Chondrocyte (in vitro differentiated cells): ENCODE data around the gene TUBB4B. TPM values are rescaled to one million over a fixed set of nuclear protein-coding genes. Genes with fewer than 3 reads are reported as not detected.
A peak's percentile ranks its signal among the peaks of the same experiment; 100 is the strongest.

Source experiments
- DNase-seq: peaks from one replicate; pipeline ENCODE4 v3.0.0; 2021; ENCODE audit warnings: mixed read lengths, low spot score
- H3K27ac Mint-ChIP-seq: one replicate; pipeline ENCODE4 v1.8.0; 2021; ENCODE audit warnings: mild to moderate bottlenecking, moderate library complexity, mixed read lengths; ENCODE audit not compliant: unreplicated experiment
- H3K27me3 Mint-ChIP-seq: 2 replicates; pipeline ENCODE4 v1.8.0; 2021; ENCODE audit warnings: low read depth, mixed read lengths
- H3K36me3 Mint-ChIP-seq: 2 replicates; pipeline ENCODE4 v1.8.0; 2021; ENCODE audit warnings: low read depth, mixed read lengths
- H3K4me1 Mint-ChIP-seq: 2 replicates; pipeline ENCODE4 v1.8.0; 2021; ENCODE audit warnings: low read depth, mild to moderate bottlenecking, mixed read lengths
- H3K4me3 Mint-ChIP-seq: one replicate; pipeline ENCODE4 v1.8.0; 2021; ENCODE audit warnings: mild to moderate bottlenecking, moderate library complexity, mixed read lengths; ENCODE audit not compliant: unreplicated experiment
- H3K9me3 Mint-ChIP-seq: 2 replicates; pipeline ENCODE4 v1.8.0; 2021; ENCODE audit warnings: low read depth, mixed read lengths
- CTCF ChIP-seq: fragments of 200-600 bp; sonication (generic); IDR thresholded peaks from 2 replicates; pipeline ENCODE4 v1.5.0; 2021; ENCODE audit warnings: antibody characterized with exemption, mild to moderate bottlenecking, moderate library complexity
- total RNA-seq: library from RNA; stranded (reverse); gene quantifications from 3 replicates; pipeline ENCODE4 v1.2.1, GENCODE V29; 2021

Gene TUBB4B
- total RNA-seq, 1 donor from 2014 or later = 117 TPM

GRCh38 chr9:137251490-137252268 lies 10.6 kb downstream of the TUBB4B start:
- no peak overlapping the region for H3K4me3 Mint-ChIP-seq
- TF ChIP-seq CTCF = no peak
- peaks cover 15% of the 10 kb centered on the region for H3K4me1 Mint-ChIP-seq
- DNase-seq = no peak
- H3K9me3 Mint-ChIP-seq = no peaks in the 10 kb centered on the region
- no peaks in the 10 kb centered on the region for H3K36me3 Mint-ChIP-seq
- H3K27me3 Mint-ChIP-seq = no peaks in the 10 kb centered on the region
- no peak overlapping the region for H3K27ac Mint-ChIP-seq

GRCh38 chr9:137252555-137253506 lies 11.7 kb downstream of the TUBB4B start:
- Mint-ChIP-seq H3K9me3 (no peaks in the 10 kb centered on the region), H3K27ac (no peak overlapping the region), H3K4me3 (no peak overlapping the region), H3K36me3 (no peaks in the 10 kb centered on the region), H3K4me1 (peaks cover 17% of the 10 kb centered on the region), H3K27me3 (no peaks in the 10 kb centered on the region)
- TF ChIP-seq CTCF = no peak
- DNase-seq = no peak

- no peaks in the 10 kb centered on the region for H3K9me3 Mint-ChIP-seq
- H3K36me3 Mint-ChIP-seq = no peaks in the 10 kb centered on the region
- TF ChIP-seq CTCF = no peak
- H3K4me1 Mint-ChIP-seq = peaks cover 17% of the 10 kb centered on the region
- no peak for DNase-seq
- no peaks in the 10 kb centered on the region for H3K27me3 Mint-ChIP-seq
- H3K27ac Mint-ChIP-seq = peak overlapping the region; percentile 37
- peak overlapping the region; percentile 87 for H3K4me3 Mint-ChIP-seq
Observed at GRCh38 chr9:137253717-137254623, 12.9 kb downstream of the TUBB4B start.

GRCh38 chr9:137254624-137255447 lies 13.7 kb downstream of the TUBB4B start, which contains the start of gene NELFB:
NELFB (plus strand) TSS chr9:137255327.
- Mint-ChIP-seq H3K27me3 (no peaks in the 10 kb centered on the region), H3K4me1 (peaks cover 17% of the 10 kb centered on the region), H3K9me3 (no peaks in the 10 kb centered on the region), H3K36me3 (no peaks in the 10 kb centered on the region), H3K4me3 (peak within 1 kb of the TSS; percentile 87), H3K27ac (peak within 1 kb of the TSS; percentile 45)
- peak; percentile 25 for TF ChIP-seq CTCF
- no peak for DNase-seq
